Measurements from ENCODE around the gene SLC12A7.
"Not testable (repeated sequence)": the region's sequence is repeated elsewhere in the genome, so short reads cannot be mapped to it uniquely, and the experiment has no call there.

SLC12A7 gene

GRCh38 chr5:1098986-1099597 is 12.8 kb downstream of the SLC12A7 start:
- in situ Hi-C loops (cut with HindIII; ENCODE audit: low pct_ligation_motif_present, low sequenced_read_pairs), result no loop called here
- Histone ChIP-seq H3K27ac (no peak overlapping the region), H3K27me3 (replicated peaks) (peaks cover 4% of the 10 kb centered on the region), H3K4me3 (ENCODE audit: low read depth, low read length) (no peak overlapping the region), H3K36me3 (replicated peaks) (no peaks in the 10 kb centered on the region)
- no peak for TF ChIP-seq CTCF (IDR thresholded peaks at IDR 0.05; ENCODE audit: low read depth, low read length, missing control alignments)
- no peak for DNase-seq

GRCh38 chr5:1097988-1098385 is 13.9 kb downstream of the SLC12A7 start:
- H3K4me3 ChIP-seq (ENCODE audit: low read depth, low read length); H3K27ac ChIP-seq; in situ Hi-C loops (cut with HindIII; ENCODE audit: low pct_ligation_motif_present, low sequenced_read_pairs); DNase-seq; H3K27me3 ChIP-seq (replicated peaks); H3K36me3 ChIP-seq (replicated peaks): not testable (repeated sequence)

- in situ Hi-C loops (cut with HindIII; ENCODE audit: low pct_ligation_motif_present, low sequenced_read_pairs), result no loop called here
- Histone ChIP-seq H3K4me3 (ENCODE audit: low read depth, low read length) (no peak overlapping the region), H3K27ac (no peak overlapping the region), H3K36me3 (replicated peaks) (no peaks in the 10 kb centered on the region), H3K27me3 (replicated peaks) (peaks cover 4% of the 10 kb centered on the region)
- no peak for DNase-seq
- TF ChIP-seq CTCF (IDR thresholded peaks at IDR 0.05; ENCODE audit: low read depth, low read length, missing control alignments), result no peak
Measured at GRCh38 chr5:1097381-1097987, 14.4 kb downstream of the SLC12A7 start.

- in situ Hi-C loops (cut with HindIII; ENCODE audit: low pct_ligation_motif_present, low sequenced_read_pairs), result no loop called here
- H3K27me3 ChIP-seq (replicated peaks), result peaks cover 4% of the 10 kb centered on the region
- no peak overlapping the region for H3K27ac ChIP-seq
- no peak for DNase-seq
- H3K36me3 ChIP-seq (replicated peaks), result no peaks in the 10 kb centered on the region
- no peak overlapping the region for H3K4me3 ChIP-seq (ENCODE audit: low read depth, low read length)
- TF ChIP-seq CTCF (IDR thresholded peaks at IDR 0.05; ENCODE audit: low read depth, low read length, missing control alignments), result no peak
Measured at GRCh38 chr5:1096838-1097237, 15.0 kb downstream of the SLC12A7 start.

GRCh38 chr5:1095990-1096363 is 15.9 kb downstream of the SLC12A7 start:
- Histone ChIP-seq H3K36me3 (replicated peaks) (no peaks in the 10 kb centered on the region), H3K27ac (no peak overlapping the region), H3K4me3 (ENCODE audit: low read depth, low read length) (no peak overlapping the region), H3K27me3 (replicated peaks) (peaks cover 4% of the 10 kb centered on the region)
- in situ Hi-C loops (cut with HindIII; ENCODE audit: low pct_ligation_motif_present, low sequenced_read_pairs), result no loop called here
- no peak for TF ChIP-seq CTCF (IDR thresholded peaks at IDR 0.05; ENCODE audit: low read depth, low read length, missing control alignments)
- DNase-seq, result no peak

DNA sequence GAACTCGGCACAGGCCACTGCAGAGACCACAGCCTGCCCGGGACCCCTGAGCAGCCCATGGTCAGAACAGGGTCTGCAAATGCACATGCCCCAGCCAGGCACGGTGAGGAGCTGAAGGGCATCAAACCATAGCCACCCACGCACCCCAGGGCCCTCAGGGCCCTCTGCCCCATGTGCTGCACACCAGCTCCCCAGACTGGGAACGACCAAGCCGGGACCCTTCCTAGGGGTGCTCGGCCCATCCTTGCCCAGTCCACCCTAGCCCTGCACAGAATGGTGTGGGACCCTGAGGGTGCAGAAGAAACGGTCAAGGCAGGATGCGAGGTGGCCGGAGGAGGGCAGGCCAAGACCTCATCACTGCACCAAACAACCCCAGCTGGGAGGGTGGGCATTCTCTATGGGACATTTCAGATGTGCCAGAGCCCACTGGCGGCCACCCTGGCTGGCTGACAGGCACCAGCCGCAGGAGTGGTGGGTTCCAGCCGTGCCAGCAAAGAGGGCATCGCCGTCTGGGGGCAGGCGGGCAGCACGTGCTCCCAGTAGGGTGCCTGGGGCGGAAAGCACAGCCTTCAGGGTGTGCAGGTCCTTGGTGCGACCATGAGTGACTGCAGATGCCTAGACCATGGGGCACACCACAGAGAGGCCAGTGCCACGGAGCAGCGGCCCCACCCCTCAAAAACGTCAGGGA is 16.4 kb downstream of the SLC12A7 start:
- H3K27ac ChIP-seq, result no peak overlapping the region
- in situ Hi-C loops (cut with HindIII; ENCODE audit: low pct_ligation_motif_present, low sequenced_read_pairs), result no loop called here
- peaks cover 4% of the 10 kb centered on the region for H3K27me3 ChIP-seq (replicated peaks)
- no peaks in the 10 kb centered on the region for H3K36me3 ChIP-seq (replicated peaks)
- TF ChIP-seq CTCF (IDR thresholded peaks at IDR 0.05; ENCODE audit: low read depth, low read length, missing control alignments), result no peak
- H3K4me3 ChIP-seq (ENCODE audit: low read depth, low read length), result no peak overlapping the region
- DNase-seq, result no peak

All from brain microvascular endothelial cell (primary cell).